22Rv1 (cell line): ENCODE results near the gene PLCE1.

Source experiments
- ZFX ChIP-seq: fragments of 450-650 bp; IDR thresholded peaks from 2 replicates; pipeline ENCODE4 v1.6.1; 2017; ENCODE audit warnings: antibody characterized with exemption, borderline replicate concordance
- TF ChIP-seq, protein P1 (sequence below): fragments of 450-650 bp; IDR thresholded peaks from 2 replicates; pipeline ENCODE4 v1.5.1; 2017; ENCODE audit warnings: mild to moderate bottlenecking

DNA sequence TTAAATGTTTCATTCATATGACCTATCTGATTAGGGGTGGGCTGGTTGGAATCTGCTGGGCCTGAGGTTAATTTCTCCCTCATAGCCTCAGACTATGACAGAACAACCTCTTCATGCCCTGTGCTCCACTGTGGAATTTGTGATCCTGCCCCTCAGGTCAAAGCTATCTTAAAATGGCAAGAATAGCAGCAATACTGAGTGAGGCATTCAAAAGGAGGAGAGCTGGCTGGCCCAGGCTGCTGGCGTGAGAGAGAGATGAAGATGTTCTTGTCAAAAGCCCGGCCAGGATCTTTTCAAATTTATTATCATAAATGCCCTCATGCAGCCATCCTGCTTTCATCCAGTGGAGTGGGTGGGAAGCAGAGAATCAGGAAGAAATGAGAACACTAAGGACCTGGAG, 41.8 kb upstream of the PLCE1 start:
- no peak for TF ChIP-seq ZFX
- TF ChIP-seq, protein P1, sequence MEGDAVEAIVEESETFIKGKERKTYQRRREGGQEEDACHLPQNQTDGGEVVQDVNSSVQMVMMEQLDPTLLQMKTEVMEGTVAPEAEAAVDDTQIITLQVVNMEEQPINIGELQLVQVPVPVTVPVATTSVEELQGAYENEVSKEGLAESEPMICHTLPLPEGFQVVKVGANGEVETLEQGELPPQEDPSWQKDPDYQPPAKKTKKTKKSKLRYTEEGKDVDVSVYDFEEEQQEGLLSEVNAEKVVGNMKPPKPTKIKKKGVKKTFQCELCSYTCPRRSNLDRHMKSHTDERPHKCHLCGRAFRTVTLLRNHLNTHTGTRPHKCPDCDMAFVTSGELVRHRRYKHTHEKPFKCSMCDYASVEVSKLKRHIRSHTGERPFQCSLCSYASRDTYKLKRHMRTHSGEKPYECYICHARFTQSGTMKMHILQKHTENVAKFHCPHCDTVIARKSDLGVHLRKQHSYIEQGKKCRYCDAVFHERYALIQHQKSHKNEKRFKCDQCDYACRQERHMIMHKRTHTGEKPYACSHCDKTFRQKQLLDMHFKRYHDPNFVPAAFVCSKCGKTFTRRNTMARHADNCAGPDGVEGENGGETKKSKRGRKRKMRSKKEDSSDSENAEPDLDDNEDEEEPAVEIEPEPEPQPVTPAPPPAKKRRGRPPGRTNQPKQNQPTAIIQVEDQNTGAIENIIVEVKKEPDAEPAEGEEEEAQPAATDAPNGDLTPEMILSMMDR = no peak
